Measurements from ENCODE around the gene NKX1-2. TPM values are rescaled to one million over a fixed set of nuclear protein-coding genes. Genes with fewer than 3 reads are reported as not detected.

Gene NKX1-2
- total and polyA plus RNA-seq, 2 of the 4 experiments (the other 2 are of a cell fraction), result not detected

DNA sequence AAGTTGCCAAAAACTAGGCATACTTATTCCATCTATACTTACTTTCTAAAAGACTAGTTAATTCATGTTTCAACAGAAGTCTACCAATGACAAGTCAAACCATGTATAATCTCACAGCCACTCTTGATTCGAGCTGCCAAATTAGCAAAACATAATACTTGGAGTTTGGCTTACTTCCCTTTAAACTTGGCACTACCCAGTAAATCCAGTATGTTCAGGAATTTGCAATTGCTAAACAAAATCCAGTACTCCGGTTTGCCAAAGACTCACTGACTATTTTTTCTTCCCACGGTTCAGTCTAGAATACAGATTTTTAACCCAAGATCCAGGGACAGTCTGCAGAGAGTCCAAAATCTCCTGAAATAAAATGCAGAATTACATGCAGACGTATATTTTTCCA lies 35.8 kb downstream of the NKX1-2 start:
- no peak overlapping the region for H3K4me3 ChIP-seq (ENCODE audit: insufficient read depth, low read depth, low read length)
- H3K9me3 ChIP-seq (ENCODE audit: control insufficient read depth, insufficient read depth, low read length), result no peaks in the 10 kb centered on the region
- intact Hi-C loops (cut with micrococcal nuclease), result loop anchor here (10.0 kb wide), 1 partner anchor 1259 kb away; the partner anchor contains the start of gene BUB3
- H3K27me3 ChIP-seq (ENCODE audit: control insufficient read depth, insufficient read depth, low read length), result no peaks in the 10 kb centered on the region
- peaks cover 22 to 42% of the 10 kb centered on the region in 2 experiments for H3K79me1 ChIP-seq (ENCODE audit: low read depth in 1 of 2, low read length in 2 of 2)
- 15% methylated on average over 3 of the region's 4 CpGs; no CpG with 5 or more reads in 1 of the 2 experiments for WGBS, 2 experiments (ENCODE audit: extremely low coverage in 2 of 2, insufficient read length in 1 of 2)
- H4K91ac ChIP-seq (ENCODE audit: insufficient read depth, low read depth, low read length), result no peak overlapping the region
- H3K9ac ChIP-seq (ENCODE audit: low read depth, low read length), result no peak overlapping the region
- no peak overlapping the region for H2AK9ac ChIP-seq (replicated peaks; ENCODE audit: low read depth, low read length, poor library complexity)
- peak; percentile 30 for DNase-seq
- H3K18ac ChIP-seq (ENCODE audit: low read depth, low read length), result no peak overlapping the region
- no peak for ATAC-seq (ENCODE audit: low read depth)
- peaks cover 7% of the 10 kb centered on the region; the same call in 1 of the 2 replicates for H3K9me1 ChIP-seq (ENCODE audit: insufficient read depth, low read length)
- no peak overlapping the region for H2BK20ac ChIP-seq (ENCODE audit: low read depth, low read length)
- no peak overlapping the region for H3K4ac ChIP-seq (ENCODE audit: low read depth, low read length)
- dilution Hi-C loops (cut with HindIII; ENCODE audit: low sequenced_read_pairs, unreplicated experiment), result no loop called here
- H4K20me1 ChIP-seq (ENCODE audit: insufficient read depth, low read length), result peaks cover 29% of the 10 kb centered on the region; the same call in 1 of the 2 replicates
- no peak overlapping the region for H4K8ac ChIP-seq (ENCODE audit: low read depth in 2 of 2, low read length in 2 of 2)
- H2BK5ac ChIP-seq (ENCODE audit: low read depth, low read length, poor library complexity, severe bottlenecking), result no peak overlapping the region
- H2BK15ac ChIP-seq (ENCODE audit: low read depth, low read length), result no peak overlapping the region
- no peak overlapping the region for H3K56ac ChIP-seq (ENCODE audit: extremely low read depth, insufficient read depth, low read length)
- no TSS peak for BruUV-seq (replicated peaks)
- H3K36me3 ChIP-seq (ENCODE audit: control insufficient read depth, insufficient read depth, low read length), result peaks cover 9% of the 10 kb centered on the region; the same call in 1 of the 2 replicates
- no peak overlapping the region for H4K5ac ChIP-seq (ENCODE audit: low read depth, low read length)
- no peak overlapping the region for H2AFZ ChIP-seq (replicated peaks; ENCODE audit: low read length, poor library complexity)
- in situ Hi-C loops (cut with MboI; ENCODE audit: low sequenced_read_pairs), result no loop called here
- H3K23ac ChIP-seq (ENCODE audit: low read depth, low read length), result no peak overlapping the region
- H2BK120ac ChIP-seq (ENCODE audit: low read depth, low read length), result no peak overlapping the region
- no peak for TF ChIP-seq CEBPB (IDR thresholded peaks at IDR 0.05; ENCODE audit: low read depth, low read length)
- no peak for TF ChIP-seq RCOR1 (IDR thresholded peaks at IDR 0.05; ENCODE audit: insufficient replicate concordance, low read length)
- TF ChIP-seq NFE2L2 (IDR thresholded peaks at IDR 0.05; ENCODE audit: low read depth, low read length), result no peak
- TF ChIP-seq, protein P1, sequence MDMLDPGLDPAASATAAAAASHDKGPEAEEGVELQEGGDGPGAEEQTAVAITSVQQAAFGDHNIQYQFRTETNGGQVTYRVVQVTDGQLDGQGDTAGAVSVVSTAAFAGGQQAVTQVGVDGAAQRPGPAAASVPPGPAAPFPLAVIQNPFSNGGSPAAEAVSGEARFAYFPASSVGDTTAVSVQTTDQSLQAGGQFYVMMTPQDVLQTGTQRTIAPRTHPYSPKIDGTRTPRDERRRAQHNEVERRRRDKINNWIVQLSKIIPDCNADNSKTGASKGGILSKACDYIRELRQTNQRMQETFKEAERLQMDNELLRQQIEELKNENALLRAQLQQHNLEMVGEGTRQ (IDR thresholded peaks at IDR 0.05; ENCODE audit: low read depth, low read length), result no peak
- TF ChIP-seq FOS (IDR thresholded peaks at IDR 0.05; ENCODE audit: low read depth, low read length), result no peak
- no peak for TF ChIP-seq BHLHE40 (IDR thresholded peaks at IDR 0.05; ENCODE audit: low read depth, low read length)
- no peak for TF ChIP-seq MXI1 (IDR thresholded peaks at IDR 0.05; ENCODE audit: borderline replicate concordance, low read depth, low read length)
- TF ChIP-seq POLR2A (IDR thresholded peaks at IDR 0.05; ENCODE audit: low read depth, low read length), result no peak
- TF ChIP-seq MAZ (IDR thresholded peaks at IDR 0.05; ENCODE audit: borderline replicate concordance, low read depth, low read length), result no peak
- no peak for TF ChIP-seq RAD21 (IDR thresholded peaks at IDR 0.05; ENCODE audit: low read length)
- TF ChIP-seq, protein P2, sequence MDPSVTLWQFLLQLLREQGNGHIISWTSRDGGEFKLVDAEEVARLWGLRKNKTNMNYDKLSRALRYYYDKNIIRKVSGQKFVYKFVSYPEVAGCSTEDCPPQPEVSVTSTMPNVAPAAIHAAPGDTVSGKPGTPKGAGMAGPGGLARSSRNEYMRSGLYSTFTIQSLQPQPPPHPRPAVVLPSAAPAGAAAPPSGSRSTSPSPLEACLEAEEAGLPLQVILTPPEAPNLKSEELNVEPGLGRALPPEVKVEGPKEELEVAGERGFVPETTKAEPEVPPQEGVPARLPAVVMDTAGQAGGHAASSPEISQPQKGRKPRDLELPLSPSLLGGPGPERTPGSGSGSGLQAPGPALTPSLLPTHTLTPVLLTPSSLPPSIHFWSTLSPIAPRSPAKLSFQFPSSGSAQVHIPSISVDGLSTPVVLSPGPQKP (IDR thresholded peaks at IDR 0.05; ENCODE audit: borderline replicate concordance, low read depth, low read length), result no peak
- TF ChIP-seq MAFK (IDR thresholded peaks at IDR 0.05; ENCODE audit: low read depth, low read length), result no peak
- TF ChIP-seq SMC3 (IDR thresholded peaks at IDR 0.05; ENCODE audit: low read depth, low read length), result no peak
- TF ChIP-seq, protein P3, sequence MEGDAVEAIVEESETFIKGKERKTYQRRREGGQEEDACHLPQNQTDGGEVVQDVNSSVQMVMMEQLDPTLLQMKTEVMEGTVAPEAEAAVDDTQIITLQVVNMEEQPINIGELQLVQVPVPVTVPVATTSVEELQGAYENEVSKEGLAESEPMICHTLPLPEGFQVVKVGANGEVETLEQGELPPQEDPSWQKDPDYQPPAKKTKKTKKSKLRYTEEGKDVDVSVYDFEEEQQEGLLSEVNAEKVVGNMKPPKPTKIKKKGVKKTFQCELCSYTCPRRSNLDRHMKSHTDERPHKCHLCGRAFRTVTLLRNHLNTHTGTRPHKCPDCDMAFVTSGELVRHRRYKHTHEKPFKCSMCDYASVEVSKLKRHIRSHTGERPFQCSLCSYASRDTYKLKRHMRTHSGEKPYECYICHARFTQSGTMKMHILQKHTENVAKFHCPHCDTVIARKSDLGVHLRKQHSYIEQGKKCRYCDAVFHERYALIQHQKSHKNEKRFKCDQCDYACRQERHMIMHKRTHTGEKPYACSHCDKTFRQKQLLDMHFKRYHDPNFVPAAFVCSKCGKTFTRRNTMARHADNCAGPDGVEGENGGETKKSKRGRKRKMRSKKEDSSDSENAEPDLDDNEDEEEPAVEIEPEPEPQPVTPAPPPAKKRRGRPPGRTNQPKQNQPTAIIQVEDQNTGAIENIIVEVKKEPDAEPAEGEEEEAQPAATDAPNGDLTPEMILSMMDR (conservative IDR thresholded peaks at IDR 0.05; ENCODE audit: low read depth, low read length), result no peak
- TF ChIP-seq RFX5 (IDR thresholded peaks at IDR 0.05; ENCODE audit: low read depth, low read length), result no peak
- no peak for TF ChIP-seq CHD1 (IDR thresholded peaks at IDR 0.05; ENCODE audit: low read depth, low read length)
- peaks cover 2% of the 10 kb centered on the region; the same call in 1 of the 2 replicates for H3K4me1 ChIP-seq (ENCODE audit: control insufficient read depth, insufficient read depth, low read length)
- no peak overlapping the region for H3K27ac ChIP-seq (ENCODE audit: insufficient read depth, low read length)
- H3K4me2 ChIP-seq (ENCODE audit: low read depth, low read length), result peak overlapping the region; percentile 41; the same call in 1 of the 2 replicates
- ChIA-PET CTCF (interaction anchor here (0.7 kb wide), 1 partner anchor 92 kb away, joined by 6 read pairs; no protein-coding TSS in a partner anchor), POLR2A (ENCODE audit: unreplicated experiment) (no interaction called here)
- no peak overlapping the region for H2AK5ac ChIP-seq (ENCODE audit: low read depth, low read length)
- H3K14ac ChIP-seq (replicated peaks; ENCODE audit: low read depth, low read length), result no peak overlapping the region
